ENCODE data around the gene CCT3. TPM values are rescaled to one million over a fixed set of nuclear protein-coding genes. Genes with fewer than 3 reads are reported as not detected.

The CCT3 gene
- total RNA-seq, 2 experiments from 2014 or later = 385 to 387 TPM

GRCh38 chr1:156266051-156266450 is 72.0 kb downstream of the CCT3 start:
- no peak overlapping the region for H2AFZ ChIP-seq (ENCODE audit: low read length)
- no peak for DNase-seq (ENCODE audit: low spot score)
- ChIA-PET POLR2A (no interaction called here), CTCF (ENCODE audit: unreplicated experiment) (no interaction called here)
- H3K27ac ChIP-seq (ENCODE audit: low read depth, low read length, poor library complexity, severe bottlenecking) = no peak overlapping the region
- no peaks in the 10 kb centered on the region for H3K9me3 ChIP-seq (ENCODE audit: low read length)
- peaks cover 91% of the 10 kb centered on the region for H3K36me3 ChIP-seq (ENCODE audit: insufficient read depth, low read length)
- intact Hi-C loops (cut with micrococcal nuclease; ENCODE audit: unreplicated experiment) = no loop called here
- no peaks in the 10 kb centered on the region for H3K79me2 ChIP-seq (ENCODE audit: insufficient read depth, low read depth, low read length)
- TF ChIP-seq EZH2phosphoT487 (IDR thresholded peaks at IDR 0.05; ENCODE audit: borderline replicate concordance, low read depth, low read length) = no peak
- TF ChIP-seq CTCF (conservative IDR thresholded peaks at IDR 0.05; ENCODE audit: low read length) = no peak
- no peaks in the 10 kb centered on the region for H3K4me1 ChIP-seq (ENCODE audit: insufficient read depth, low read length, poor library complexity, severe bottlenecking)
- H3K4me3 ChIP-seq (ENCODE audit: low read depth, low read length, poor library complexity, severe bottlenecking) = no peak overlapping the region
- no peak overlapping the region for H3K4me2 ChIP-seq (ENCODE audit: low read length)
- H3K9me2 ChIP-seq (ENCODE audit: insufficient read depth, low read length) = no peaks in the 10 kb centered on the region
- BruUV-seq (replicated peaks) = no TSS peak
- no peaks in the 10 kb centered on the region for H4K20me1 ChIP-seq (ENCODE audit: insufficient read depth, low read length)

- H3K9me3 ChIP-seq (ENCODE audit: low read length) = no peaks in the 10 kb centered on the region
- peaks cover 94% of the 10 kb centered on the region for H3K36me3 ChIP-seq (ENCODE audit: insufficient read depth, low read length)
- H3K79me2 ChIP-seq (ENCODE audit: insufficient read depth, low read depth, low read length) = no peaks in the 10 kb centered on the region
- H2AFZ ChIP-seq (ENCODE audit: low read length) = no peak overlapping the region
- H3K4me3 ChIP-seq (ENCODE audit: low read depth, low read length, poor library complexity, severe bottlenecking) = no peak overlapping the region
- no peaks in the 10 kb centered on the region for H3K4me1 ChIP-seq (ENCODE audit: insufficient read depth, low read length, poor library complexity, severe bottlenecking)
- no peaks in the 10 kb centered on the region for H3K9me2 ChIP-seq (ENCODE audit: insufficient read depth, low read length)
- ChIA-PET CTCF (ENCODE audit: unreplicated experiment) (no interaction called here), POLR2A (no interaction called here)
- no peak overlapping the region for H3K27ac ChIP-seq (ENCODE audit: low read depth, low read length, poor library complexity, severe bottlenecking)
- no peak for DNase-seq (ENCODE audit: low spot score)
- H4K20me1 ChIP-seq (ENCODE audit: insufficient read depth, low read length) = no peaks in the 10 kb centered on the region
- no TSS peak for BruUV-seq (replicated peaks)
- TF ChIP-seq CTCF (conservative IDR thresholded peaks at IDR 0.05; ENCODE audit: low read length) = no peak
- TF ChIP-seq EZH2phosphoT487 (IDR thresholded peaks at IDR 0.05; ENCODE audit: borderline replicate concordance, low read depth, low read length) = no peak
- H3K4me2 ChIP-seq (ENCODE audit: low read length) = no peak overlapping the region
- intact Hi-C loops (cut with micrococcal nuclease; ENCODE audit: unreplicated experiment) = no loop called here
Measured at GRCh38 chr1:156263288-156263655, 74.8 kb downstream of the CCT3 start.

- no TSS peak for BruUV-seq (replicated peaks)
- Histone ChIP-seq H3K9me2 (ENCODE audit: insufficient read depth, low read length) (no peaks in the 10 kb centered on the region), H3K9me3 (ENCODE audit: low read length) (no peaks in the 10 kb centered on the region), H2AFZ (ENCODE audit: low read length) (no peak overlapping the region), H3K4me2 (ENCODE audit: low read length) (no peak overlapping the region), H3K4me1 (ENCODE audit: insufficient read depth, low read length, poor library complexity, severe bottlenecking) (no peaks in the 10 kb centered on the region), H3K4me3 (ENCODE audit: low read depth, low read length, poor library complexity, severe bottlenecking) (no peak overlapping the region), H4K20me1 (ENCODE audit: insufficient read depth, low read length) (no peaks in the 10 kb centered on the region), H3K36me3 (ENCODE audit: insufficient read depth, low read length) (peaks cover 94% of the 10 kb centered on the region), H3K27ac (ENCODE audit: low read depth, low read length, poor library complexity, severe bottlenecking) (no peak overlapping the region), H3K79me2 (ENCODE audit: insufficient read depth, low read depth, low read length) (no peaks in the 10 kb centered on the region)
- no peak for DNase-seq (ENCODE audit: low spot score)
- intact Hi-C loops (cut with micrococcal nuclease; ENCODE audit: unreplicated experiment) = no loop called here
- ChIA-PET CTCF (ENCODE audit: unreplicated experiment) (no interaction called here), POLR2A (interaction anchor here (1.2 kb wide), 1 partner anchor 10 kb away, joined by 4 read pairs; no protein-coding TSS in a partner anchor)
- no peak for TF ChIP-seq CTCF (conservative IDR thresholded peaks at IDR 0.05; ENCODE audit: low read length)
- TF ChIP-seq EZH2phosphoT487 (IDR thresholded peaks at IDR 0.05; ENCODE audit: borderline replicate concordance, low read depth, low read length) = no peak
Measured at GRCh38 chr1:156262461-156263287, 75.4 kb downstream of the CCT3 start.
